ENCODE results near the gene MMP20. TPM values are rescaled to one million over a fixed set of nuclear protein-coding genes. Genes with fewer than 3 reads are reported as not detected.

Gene MMP20
- total RNA-seq, 1 donor from 2014 or later, result not detected

DNA sequence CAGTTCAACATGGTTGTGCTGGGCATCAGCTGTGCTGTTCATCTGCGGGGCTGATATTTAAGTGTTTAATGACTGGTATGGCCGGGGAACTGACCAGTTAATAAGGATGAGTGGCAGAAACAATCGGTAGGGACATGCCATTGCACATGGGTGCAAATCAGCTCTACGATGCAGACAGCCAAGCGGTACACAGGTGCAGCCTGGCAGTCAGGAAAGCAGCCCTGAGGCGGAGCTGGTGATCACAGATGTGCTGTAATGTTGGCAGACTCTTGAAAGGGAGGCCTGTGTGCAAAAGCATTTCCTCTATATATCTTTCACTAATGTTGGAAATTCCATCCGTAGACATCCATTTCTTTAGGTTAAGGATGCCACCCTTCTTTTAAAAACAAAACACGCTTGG is 1.1 kb downstream of the MMP20 start:
- TF ChIP-seq, protein P1, sequence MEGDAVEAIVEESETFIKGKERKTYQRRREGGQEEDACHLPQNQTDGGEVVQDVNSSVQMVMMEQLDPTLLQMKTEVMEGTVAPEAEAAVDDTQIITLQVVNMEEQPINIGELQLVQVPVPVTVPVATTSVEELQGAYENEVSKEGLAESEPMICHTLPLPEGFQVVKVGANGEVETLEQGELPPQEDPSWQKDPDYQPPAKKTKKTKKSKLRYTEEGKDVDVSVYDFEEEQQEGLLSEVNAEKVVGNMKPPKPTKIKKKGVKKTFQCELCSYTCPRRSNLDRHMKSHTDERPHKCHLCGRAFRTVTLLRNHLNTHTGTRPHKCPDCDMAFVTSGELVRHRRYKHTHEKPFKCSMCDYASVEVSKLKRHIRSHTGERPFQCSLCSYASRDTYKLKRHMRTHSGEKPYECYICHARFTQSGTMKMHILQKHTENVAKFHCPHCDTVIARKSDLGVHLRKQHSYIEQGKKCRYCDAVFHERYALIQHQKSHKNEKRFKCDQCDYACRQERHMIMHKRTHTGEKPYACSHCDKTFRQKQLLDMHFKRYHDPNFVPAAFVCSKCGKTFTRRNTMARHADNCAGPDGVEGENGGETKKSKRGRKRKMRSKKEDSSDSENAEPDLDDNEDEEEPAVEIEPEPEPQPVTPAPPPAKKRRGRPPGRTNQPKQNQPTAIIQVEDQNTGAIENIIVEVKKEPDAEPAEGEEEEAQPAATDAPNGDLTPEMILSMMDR (IDR thresholded peaks at IDR 0.05; ENCODE audit: insufficient read depth, low read depth, low read length), result no peak
- TF ChIP-seq EZH2 (IDR thresholded peaks at IDR 0.05; ENCODE audit: insufficient read depth, low read length), result no peak
- no peak for DNase-seq (ENCODE audit: low read depth)
- Histone ChIP-seq H4K20me1 (ENCODE audit: insufficient read depth, low read length) (no peaks in the 10 kb centered on the region), H3K4me2 (ENCODE audit: low read length) (no peak overlapping the region), H3K4me3 (ENCODE audit: insufficient read depth, low read depth, low read length) (no peak overlapping the region), H3K9me3 (ENCODE audit: insufficient read depth, low read depth, low read length) (no peaks in the 10 kb centered on the region), H3K27ac (ENCODE audit: low read depth, low read length) (no peak overlapping the region), H2AFZ (ENCODE audit: low read depth, low read length) (no peak overlapping the region), H3K79me2 (ENCODE audit: insufficient read depth, low read length) (no peaks in the 10 kb centered on the region), H3K36me3 (ENCODE audit: insufficient read depth, low read length) (no peaks in the 10 kb centered on the region), H3K9ac (ENCODE audit: low read length) (no peak overlapping the region), H3K27me3 (ENCODE audit: insufficient read depth, low read length) (no peaks in the 10 kb centered on the region), H3K4me1 (ENCODE audit: insufficient read depth, low read length) (peaks cover 5% of the 10 kb centered on the region)
- FAIRE-seq, result no peak
- Mint-ChIP-seq H3K27ac (ENCODE audit: unreplicated experiment) (no peak overlapping the region), H3K4me3 (ENCODE audit: unreplicated experiment) (no peak overlapping the region), H3K36me3 (ENCODE audit: low read depth, unreplicated experiment) (no peaks in the 10 kb centered on the region), H3K4me1 (ENCODE audit: low read depth, unreplicated experiment) (peaks cover 11% of the 10 kb centered on the region), H3K27me3 (ENCODE audit: low read depth, unreplicated experiment) (no peaks in the 10 kb centered on the region), H3K9me3 (ENCODE audit: unreplicated experiment) (no peaks in the 10 kb centered on the region)

DNA sequence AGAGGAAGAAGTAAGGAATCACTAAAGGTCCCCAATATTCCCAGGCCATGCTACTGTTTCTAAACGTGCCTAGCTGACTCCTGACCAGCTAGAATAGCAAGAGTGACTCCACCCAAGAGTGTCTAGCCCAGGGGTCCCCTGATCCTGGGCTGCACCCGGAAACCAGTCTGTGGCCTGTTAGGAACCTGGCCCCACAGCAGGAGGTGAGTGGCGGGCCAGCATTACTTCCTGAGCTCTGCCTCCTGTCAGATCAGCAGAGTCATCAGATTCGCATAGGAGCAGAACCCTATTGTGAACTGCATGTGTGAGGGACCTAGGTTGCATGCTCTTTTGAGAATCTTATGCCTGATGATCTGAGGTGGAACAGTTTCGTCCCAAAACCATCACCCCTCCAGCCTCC is 2.0 kb downstream of the MMP20 start:
- no peaks in the 10 kb centered on the region for H3K27me3 Mint-ChIP-seq (ENCODE audit: low read depth, unreplicated experiment)
- Histone ChIP-seq H3K4me2 (ENCODE audit: low read length) (no peak overlapping the region), H3K27ac (ENCODE audit: low read depth, low read length) (no peak overlapping the region), H2AFZ (ENCODE audit: low read depth, low read length) (no peak overlapping the region), H3K79me2 (ENCODE audit: insufficient read depth, low read length) (no peaks in the 10 kb centered on the region), H3K4me1 (ENCODE audit: insufficient read depth, low read length) (peaks cover 5% of the 10 kb centered on the region), H3K36me3 (ENCODE audit: insufficient read depth, low read length) (no peaks in the 10 kb centered on the region), H3K27me3 (ENCODE audit: insufficient read depth, low read length) (no peaks in the 10 kb centered on the region), H3K9ac (ENCODE audit: low read length) (no peak overlapping the region), H4K20me1 (ENCODE audit: insufficient read depth, low read length) (no peaks in the 10 kb centered on the region), H3K4me3 (ENCODE audit: insufficient read depth, low read depth, low read length) (no peak overlapping the region), H3K9me3 (ENCODE audit: insufficient read depth, low read depth, low read length) (no peaks in the 10 kb centered on the region)
- H3K9me3 Mint-ChIP-seq (ENCODE audit: unreplicated experiment), result no peaks in the 10 kb centered on the region
- H3K4me3 Mint-ChIP-seq (ENCODE audit: unreplicated experiment), result no peak overlapping the region
- H3K4me1 Mint-ChIP-seq (ENCODE audit: low read depth, unreplicated experiment), result peaks cover 11% of the 10 kb centered on the region
- H3K36me3 Mint-ChIP-seq (ENCODE audit: low read depth, unreplicated experiment), result no peaks in the 10 kb centered on the region
- no peak overlapping the region for H3K27ac Mint-ChIP-seq (ENCODE audit: unreplicated experiment)
- TF ChIP-seq, protein P1 (IDR thresholded peaks at IDR 0.05; ENCODE audit: insufficient read depth, low read depth, low read length), result no peak
- TF ChIP-seq EZH2 (IDR thresholded peaks at IDR 0.05; ENCODE audit: insufficient read depth, low read length), result no peak
- FAIRE-seq (no peak), DNase-seq (ENCODE audit: low read depth) (no peak)

DNA sequence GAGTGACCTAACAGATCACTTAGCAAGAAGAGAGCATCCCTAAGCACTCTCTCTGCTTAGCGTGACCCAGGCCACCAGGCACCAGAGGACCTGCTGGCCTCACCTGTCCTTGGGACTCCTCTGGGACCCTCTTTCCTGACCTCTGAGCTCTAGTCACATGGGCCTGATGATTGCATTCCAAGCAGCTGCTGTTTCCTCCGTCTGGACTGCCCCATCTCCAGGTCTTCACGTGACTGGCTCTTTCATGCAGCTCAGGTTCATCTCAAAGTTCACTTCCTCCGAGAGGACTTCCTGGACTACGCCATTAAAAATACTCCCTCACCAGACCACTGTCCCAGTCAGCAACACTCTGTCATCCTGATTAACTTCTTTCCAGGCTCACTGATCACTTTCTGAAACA is 2.9 kb downstream of the MMP20 start:
- no peak overlapping the region for H3K4me3 Mint-ChIP-seq (ENCODE audit: unreplicated experiment)
- H3K79me2 ChIP-seq (ENCODE audit: insufficient read depth, low read length), result no peaks in the 10 kb centered on the region
- H3K9me3 Mint-ChIP-seq (ENCODE audit: unreplicated experiment), result no peaks in the 10 kb centered on the region

More for the DNA sequence above, 2.9 kb downstream of the MMP20 start:
- no peaks in the 10 kb centered on the region for H4K20me1 ChIP-seq (ENCODE audit: insufficient read depth, low read length)
- H3K4me3 ChIP-seq (ENCODE audit: insufficient read depth, low read depth, low read length), result no peak overlapping the region
- Mint-ChIP-seq H3K27ac (ENCODE audit: unreplicated experiment) (no peak overlapping the region), H3K27me3 (ENCODE audit: low read depth, unreplicated experiment) (no peaks in the 10 kb centered on the region), H3K36me3 (ENCODE audit: low read depth, unreplicated experiment) (no peaks in the 10 kb centered on the region), H3K4me1 (ENCODE audit: low read depth, unreplicated experiment) (peaks cover 10% of the 10 kb centered on the region)
- H2AFZ ChIP-seq (ENCODE audit: low read depth, low read length), result no peak overlapping the region
- no peak overlapping the region for H3K4me2 ChIP-seq (ENCODE audit: low read length)
- H3K27ac ChIP-seq (ENCODE audit: low read depth, low read length), result no peak overlapping the region
- no peaks in the 10 kb centered on the region for H3K9me3 ChIP-seq (ENCODE audit: insufficient read depth, low read depth, low read length)
- no peak overlapping the region for H3K9ac ChIP-seq (ENCODE audit: low read length)
- no peaks in the 10 kb centered on the region for H3K27me3 ChIP-seq (ENCODE audit: insufficient read depth, low read length)
- H3K4me1 ChIP-seq (ENCODE audit: insufficient read depth, low read length), result peaks cover 5% of the 10 kb centered on the region
- no peaks in the 10 kb centered on the region for H3K36me3 ChIP-seq (ENCODE audit: insufficient read depth, low read length)
- no peak for FAIRE-seq
- no peak for DNase-seq (ENCODE audit: low read depth)
- no peak for TF ChIP-seq EZH2 (IDR thresholded peaks at IDR 0.05; ENCODE audit: insufficient read depth, low read length)
- TF ChIP-seq, protein P1 (IDR thresholded peaks at IDR 0.05; ENCODE audit: insufficient read depth, low read depth, low read length), result no peak

Data from astrocyte (in vitro differentiated cells and primary cell).